ENCODE measurements around the gene IBA57. TPM values are rescaled to one million over a fixed set of nuclear protein-coding genes. Genes with fewer than 3 reads are reported as not detected.

Gene IBA57
- total and polyA plus RNA-seq, 2 of the 8 experiments (the other 6 are each of a cell fraction or from before 2014, with no cell fraction given): 2.6 to 5.9 TPM

DNA sequence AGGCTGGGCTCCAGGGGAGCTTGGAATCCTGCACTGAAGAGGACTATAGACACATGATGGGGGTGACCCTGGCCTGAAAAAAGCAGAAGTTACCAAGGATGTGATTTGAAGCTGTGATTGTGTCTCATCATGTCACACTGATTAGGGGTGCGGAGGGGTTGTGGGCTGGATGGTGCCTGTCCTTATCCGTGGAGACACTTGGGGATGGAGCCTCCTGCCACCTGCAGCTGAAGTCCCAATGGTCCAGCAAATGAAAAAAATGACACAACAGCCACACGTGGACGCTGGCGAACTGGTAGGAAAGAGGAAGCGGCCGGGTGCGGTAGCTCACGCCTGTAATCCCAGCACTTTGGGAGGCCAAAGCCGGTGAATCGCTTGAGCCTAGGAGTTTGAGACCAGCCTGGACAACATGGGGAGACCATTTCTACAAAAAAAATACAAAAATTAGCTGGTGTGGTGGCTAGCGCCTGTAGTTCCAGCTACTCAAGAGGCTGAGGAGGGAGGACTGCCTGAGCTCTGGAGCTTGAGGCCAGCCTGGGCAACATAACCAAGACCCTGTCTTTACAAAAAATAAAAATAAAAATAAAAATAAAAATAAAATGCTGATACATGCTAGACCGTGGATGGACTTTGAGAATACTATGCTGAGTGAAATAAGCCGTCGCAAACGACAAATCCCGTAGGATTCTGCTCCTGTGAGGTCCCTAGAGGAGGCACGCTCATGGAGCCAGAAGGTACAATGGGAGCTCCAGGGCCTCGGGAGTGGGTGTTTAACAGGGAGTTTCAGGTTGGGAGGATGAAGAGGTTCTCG lies 838 bp upstream of the IBA57 start:
- H4K8ac ChIP-seq (ENCODE audit: extremely low read depth, insufficient read depth, low read length): peak overlapping the region; percentile 96
- CTCF ChIA-PET (ENCODE audit: partially characterized antibody): interaction anchor here (0.7 to 6.2 kb wide), 10 partner anchors 10 to 38 kb away, joined by 3 to 40 read pairs (median 6); partner anchors contain the start of gene GUK1
- H3K23ac ChIP-seq (ENCODE audit: insufficient read length): no peak overlapping the region
- H3K4me2 ChIP-seq (ENCODE audit: insufficient read depth in 1 of 2, low read depth in 2 of 2, low read length in 2 of 2): peak overlapping the region; percentile 64 to 98
- peak overlapping the region; percentile 44; the same call in 1 of the 2 replicates for H3K18ac ChIP-seq (ENCODE audit: extremely low read depth, low read length)
- H3K4ac ChIP-seq (replicated peaks; ENCODE audit: insufficient read length, low read depth, low read length): no peak overlapping the region
- H2AFZ ChIP-seq (ENCODE audit: low read length): peak overlapping the region; percentile 99
- H2BK5ac ChIP-seq (ENCODE audit: low read depth, low read length): peak overlapping the region; percentile 40
- DNase-seq (ENCODE audit: low read depth in 1 of 2, low spot score in 2 of 2): no peak
- peak overlapping the region; percentile 52; the same call in 1 of the 2 replicates for H2BK12ac ChIP-seq (ENCODE audit: low read depth, low read length)
- H4K91ac ChIP-seq (replicated peaks; ENCODE audit: insufficient read length, low read length): peak overlapping the region; percentile 75
- peaks cover 0 to 4% of the 10 kb centered on the region in 2 experiments for H4K20me1 ChIP-seq (replicated peaks in 1 of 2; ENCODE audit: control insufficient read depth in 1 of 2, insufficient read depth in 2 of 2, low read length in 2 of 2)
- peak overlapping the region in 2 of 4 experiments; percentile 63 to 64; a peak in 5 of 7 replicates for H3K9ac ChIP-seq (replicated peaks in 1 of 4; ENCODE audit: extremely low read depth in 1 of 4, low read depth in 3 of 4, low read length in 3 of 4)
- H3K27me3 ChIP-seq (replicated peaks in 1 of 4; ENCODE audit: control insufficient read depth in 3 of 4, extremely low read depth in 1 of 4, insufficient read depth in 3 of 4, low read length in 3 of 4): peaks cover 0 to 3% (median 0%) of the 10 kb centered on the region in 4 experiments; a peak in 2 of 7 replicates
- peaks cover 0 to 12% (median 8%) of the 10 kb centered on the region in 4 experiments; a peak in 6 of 7 replicates for H3K4me1 ChIP-seq (replicated peaks in 1 of 4; ENCODE audit: control insufficient read depth in 3 of 4, insufficient read depth in 4 of 4, low read length in 3 of 4)
- peak overlapping the region; percentile 62; the same call in 1 of the 2 replicates for H3K27ac ChIP-seq (ENCODE audit: low read depth, low read length)
- WGBS, 2 experiments (ENCODE audit: extremely low coverage in 1 of 2, insufficient coverage in 1 of 2, insufficient read length in 1 of 2, insufficient replicate concordance in 2 of 2, low coverage in 1 of 2, low lambda C conversion rate in 2 of 2, missing lambda C conversion rate in 1 of 2): 72% methylated on average over 20 of the region's 20 CpGs; no CpG with 5 or more reads in 1 of the 2 experiments
- POLR2A ChIA-PET (ENCODE audit: partially characterized antibody): interaction anchor here (0.7 to 6.5 kb wide), 20 partner anchors 8 to 292 kb away, joined by 3 to 44 read pairs (median 4); partner anchors contain the start of genes ARF1, GUK1, MRPL55 and WNT3A
- H2AK5ac ChIP-seq (ENCODE audit: low read depth, low read length): no peak overlapping the region
- no peaks in the 10 kb centered on the region for H3K36me3 ChIP-seq (ENCODE audit: control insufficient read depth in 2 of 4, insufficient read depth in 4 of 4, low read length in 3 of 4)
- peaks cover 2% of the 10 kb centered on the region; the same call in 1 of the 2 replicates for H3K79me1 ChIP-seq (ENCODE audit: low read depth, low read length)
- FAIRE-seq: no peak
- no peak overlapping the region for H2BK20ac ChIP-seq (ENCODE audit: low read length)
- H3K79me2 ChIP-seq (ENCODE audit: control insufficient read depth in 1 of 2, insufficient read depth in 2 of 2, low read length in 2 of 2): peaks cover 0 to 23% of the 10 kb centered on the region in 2 experiments; a peak in 2 of 4 replicates
- H3K14ac ChIP-seq (ENCODE audit: insufficient read length): no peak overlapping the region
- H4K5ac ChIP-seq (ENCODE audit: insufficient read length, low read depth, low read length): peak overlapping the region; percentile 53
- peak overlapping the region; percentile 48 to 65 (median 52); a peak in 5 of 8 replicates for H3K4me3 ChIP-seq (ENCODE audit: extremely low read depth in 1 of 4, insufficient read depth in 2 of 4, low read depth in 3 of 4, low read length in 4 of 4)
- H3K23me2 ChIP-seq (ENCODE audit: low read depth, low read length): peaks cover 6% of the 10 kb centered on the region; the same call in 1 of the 2 replicates
- H3K9me3 ChIP-seq (ENCODE audit: insufficient read depth in 2 of 2, low read depth in 1 of 2, low read length in 1 of 2): no peaks in the 10 kb centered on the region
- peak overlapping the region; percentile 90; the same call in 1 of the 2 replicates for H2BK15ac ChIP-seq (ENCODE audit: low read length)
- peak overlapping the region; percentile 97 for H2BK120ac ChIP-seq (replicated peaks; ENCODE audit: low read depth, low read length)
- peak overlapping the region; percentile 84 for H3K56ac ChIP-seq (replicated peaks; ENCODE audit: insufficient read length, low read depth, low read length)
- TF ChIP-seq KDM4A (IDR thresholded peaks at IDR 0.05; ENCODE audit: low read depth, low read length, severe bottlenecking) (peak; percentile 69), POLR2AphosphoS5 (IDR thresholded peaks at IDR 0.05; ENCODE audit: low read depth, low read length) (no peak)
